Prostate gland (tissue), 2 donors: ENCODE measurements around the gene LY6G6C.

ENCODE experiments used
- POLR2AphosphoS5 ChIP-seq: sonication (generic); formaldehyde crosslinking; IDR thresholded peaks from one replicate; pipeline ENCODE4 v1.6.1; 2017; ENCODE audit warnings: antibody characterized with exemption
- TF ChIP-seq, protein P1 (sequence below), 4 experiments: fragments of 200-600 bp in 2 of 4; fragments of 450-650 bp in 2 of 4; sonication (generic) in 2 of 4; IDR thresholded peaks; 1 replicate in 3 of 4; 2 replicates in 1 of 4; pipeline ENCODE4 v1.5.1; 2016 to 2019; ENCODE audit warnings: antibody characterized with exemption in 4 of 4, mild to moderate bottlenecking in 2 of 4, moderate library complexity in 2 of 4

GRCh38 chr6:31765910-31766794, 44.6 kb upstream of the LY6G6C start:
- TF ChIP-seq, protein P1, sequence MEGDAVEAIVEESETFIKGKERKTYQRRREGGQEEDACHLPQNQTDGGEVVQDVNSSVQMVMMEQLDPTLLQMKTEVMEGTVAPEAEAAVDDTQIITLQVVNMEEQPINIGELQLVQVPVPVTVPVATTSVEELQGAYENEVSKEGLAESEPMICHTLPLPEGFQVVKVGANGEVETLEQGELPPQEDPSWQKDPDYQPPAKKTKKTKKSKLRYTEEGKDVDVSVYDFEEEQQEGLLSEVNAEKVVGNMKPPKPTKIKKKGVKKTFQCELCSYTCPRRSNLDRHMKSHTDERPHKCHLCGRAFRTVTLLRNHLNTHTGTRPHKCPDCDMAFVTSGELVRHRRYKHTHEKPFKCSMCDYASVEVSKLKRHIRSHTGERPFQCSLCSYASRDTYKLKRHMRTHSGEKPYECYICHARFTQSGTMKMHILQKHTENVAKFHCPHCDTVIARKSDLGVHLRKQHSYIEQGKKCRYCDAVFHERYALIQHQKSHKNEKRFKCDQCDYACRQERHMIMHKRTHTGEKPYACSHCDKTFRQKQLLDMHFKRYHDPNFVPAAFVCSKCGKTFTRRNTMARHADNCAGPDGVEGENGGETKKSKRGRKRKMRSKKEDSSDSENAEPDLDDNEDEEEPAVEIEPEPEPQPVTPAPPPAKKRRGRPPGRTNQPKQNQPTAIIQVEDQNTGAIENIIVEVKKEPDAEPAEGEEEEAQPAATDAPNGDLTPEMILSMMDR (IDR thresholded peaks at IDR 0.05): no peak
- no peak for TF ChIP-seq POLR2AphosphoS5
